Measurements from ENCODE around the gene TASP1.

The TASP1 gene

GRCh38 chr20:13683833-13684232 lies 45.1 kb upstream of the TASP1 start:
- no peaks in the 10 kb centered on the region for H3K36me3 ChIP-seq (ENCODE audit: control insufficient read depth in 1 of 2, insufficient read depth in 2 of 2, low read length in 2 of 2)

GRCh38 chr20:13681248-13682125 lies 42.8 kb upstream of the TASP1 start:
- Histone ChIP-seq H3K27me3 (ENCODE audit: insufficient read depth, low read length) (no peaks in the 10 kb centered on the region), H2BK120ac (ENCODE audit: insufficient read depth, low read length, poor library complexity) (no peak overlapping the region), H3K36me3 (ENCODE audit: control insufficient read depth in 1 of 2, insufficient read depth in 2 of 2, low read length in 2 of 2) (no peaks in the 10 kb centered on the region), H3K27ac (ENCODE audit: low read depth, low read length) (no peak overlapping the region), H3K79me1 (ENCODE audit: low read length) (no peaks in the 10 kb centered on the region), H3K14ac (ENCODE audit: low read length) (no peak overlapping the region), H3K4me2 (ENCODE audit: low read length) (no peak overlapping the region), H3K9me3 (ENCODE audit: insufficient read depth, low read depth, low read length) (peaks cover 1% of the 10 kb centered on the region), H2AFZ (ENCODE audit: insufficient read depth, low read length, poor library complexity) (no peak overlapping the region), H3K18ac (ENCODE audit: low read length) (no peak overlapping the region), H4K8ac (ENCODE audit: low read depth, low read length) (no peak overlapping the region), H4K12ac (ENCODE audit: low read depth, low read length) (no peak overlapping the region), H2BK5ac (ENCODE audit: low read depth, low read length, poor library complexity) (no peak overlapping the region), H3K4me3 (ENCODE audit: low read depth, low read length) (no peak overlapping the region), H3K4me1 (ENCODE audit: control insufficient read depth in 1 of 2, insufficient read depth in 2 of 2, low read length in 2 of 2) (peaks cover 0 to 3% of the 10 kb centered on the region in 2 experiments), H2AK5ac (ENCODE audit: low read length) (no peak overlapping the region), H3K79me2 (ENCODE audit: control insufficient read depth, insufficient read depth, low read length, poor library complexity) (no peaks in the 10 kb centered on the region), H3K4ac (ENCODE audit: low read depth, low read length) (no peak overlapping the region), H3K9ac (ENCODE audit: low read length) (no peak overlapping the region), H4K91ac (ENCODE audit: low read depth, low read length) (no peak overlapping the region), H3K23ac (ENCODE audit: low read length) (no peak overlapping the region), H2BK12ac (ENCODE audit: low read length) (no peak overlapping the region)
- WGBS (ENCODE audit: extremely low coverage, insufficient coverage, insufficient read length), result no CpG with 5 or more reads among the region's 4 CpGs
- peak; percentile 30 to 61 for DNase-seq

More at GRCh38 chr20:13683833-13684232, 45.1 kb upstream of the TASP1 start:
- H2AFZ ChIP-seq (ENCODE audit: insufficient read depth, low read length, poor library complexity), result no peak overlapping the region
- WGBS (ENCODE audit: extremely low coverage, insufficient coverage, insufficient read length), result no CpG with 5 or more reads among the region's 1 CpG
- no peak overlapping the region for H2BK120ac ChIP-seq (ENCODE audit: insufficient read depth, low read length, poor library complexity)
- H3K9ac ChIP-seq (ENCODE audit: low read length), result no peak overlapping the region
- no peak overlapping the region for H3K4ac ChIP-seq (ENCODE audit: low read depth, low read length)
- no peak overlapping the region for H3K23ac ChIP-seq (ENCODE audit: low read length)
- H2BK5ac ChIP-seq (ENCODE audit: low read depth, low read length, poor library complexity), result no peak overlapping the region
- H3K4me1 ChIP-seq (ENCODE audit: control insufficient read depth in 1 of 2, insufficient read depth in 2 of 2, low read length in 2 of 2), result peaks cover 0 to 3% of the 10 kb centered on the region in 2 experiments
- no peaks in the 10 kb centered on the region for H3K27me3 ChIP-seq (ENCODE audit: insufficient read depth, low read length)
- H4K91ac ChIP-seq (ENCODE audit: low read depth, low read length), result no peak overlapping the region
- peaks cover 1% of the 10 kb centered on the region for H3K9me3 ChIP-seq (ENCODE audit: insufficient read depth, low read depth, low read length)
- H3K4me2 ChIP-seq (ENCODE audit: low read length), result no peak overlapping the region
- no peak for DNase-seq
- H3K18ac ChIP-seq (ENCODE audit: low read length), result no peak overlapping the region
- H3K14ac ChIP-seq (ENCODE audit: low read length), result no peak overlapping the region
- H2AK5ac ChIP-seq (ENCODE audit: low read length), result no peak overlapping the region
- H3K27ac ChIP-seq (ENCODE audit: low read depth, low read length), result no peak overlapping the region
- no peak overlapping the region for H4K12ac ChIP-seq (ENCODE audit: low read depth, low read length)
- H4K8ac ChIP-seq (ENCODE audit: low read depth, low read length), result no peak overlapping the region
- H2BK12ac ChIP-seq (ENCODE audit: low read length), result no peak overlapping the region
- H3K79me1 ChIP-seq (ENCODE audit: low read length), result no peaks in the 10 kb centered on the region
- H3K4me3 ChIP-seq (ENCODE audit: low read depth, low read length), result no peak overlapping the region
- no peaks in the 10 kb centered on the region for H3K79me2 ChIP-seq (ENCODE audit: control insufficient read depth, insufficient read depth, low read length, poor library complexity)

GRCh38 chr20:13678944-13679343 lies 40.2 kb upstream of the TASP1 start:
- H3K9ac ChIP-seq (ENCODE audit: low read length), result no peak overlapping the region
- H3K4ac ChIP-seq (ENCODE audit: low read depth, low read length), result no peak overlapping the region
- no peaks in the 10 kb centered on the region for H3K79me1 ChIP-seq (ENCODE audit: low read length)
- H4K8ac ChIP-seq (ENCODE audit: low read depth, low read length), result no peak overlapping the region
- H3K23ac ChIP-seq (ENCODE audit: low read length), result no peak overlapping the region
- H2AFZ ChIP-seq (ENCODE audit: insufficient read depth, low read length, poor library complexity), result no peak overlapping the region
- H3K27me3 ChIP-seq (ENCODE audit: insufficient read depth, low read length), result no peaks in the 10 kb centered on the region
- H3K14ac ChIP-seq (ENCODE audit: low read length), result no peak overlapping the region
- H3K27ac ChIP-seq (ENCODE audit: low read depth, low read length), result no peak overlapping the region
- H4K91ac ChIP-seq (ENCODE audit: low read depth, low read length), result no peak overlapping the region
- H3K36me3 ChIP-seq (ENCODE audit: control insufficient read depth in 1 of 2, insufficient read depth in 2 of 2, low read length in 2 of 2), result no peaks in the 10 kb centered on the region
- peaks cover 0 to 3% of the 10 kb centered on the region in 2 experiments for H3K4me1 ChIP-seq (ENCODE audit: control insufficient read depth in 1 of 2, insufficient read depth in 2 of 2, low read length in 2 of 2)
- no peak overlapping the region for H3K4me2 ChIP-seq (ENCODE audit: low read length)
- no peak overlapping the region for H3K18ac ChIP-seq (ENCODE audit: low read length)
- no peaks in the 10 kb centered on the region for H3K9me3 ChIP-seq (ENCODE audit: insufficient read depth, low read depth, low read length)
- H4K12ac ChIP-seq (ENCODE audit: low read depth, low read length), result no peak overlapping the region
- H3K4me3 ChIP-seq (ENCODE audit: low read depth, low read length), result no peak overlapping the region
- WGBS (ENCODE audit: extremely low coverage, insufficient coverage, insufficient read length), result no CpG with 5 or more reads among the region's 1 CpG
- no peak for DNase-seq
- H3K79me2 ChIP-seq (ENCODE audit: control insufficient read depth, insufficient read depth, low read length, poor library complexity), result no peaks in the 10 kb centered on the region
- H2BK5ac ChIP-seq (ENCODE audit: low read depth, low read length, poor library complexity), result no peak overlapping the region
- no peak overlapping the region for H2AK5ac ChIP-seq (ENCODE audit: low read length)
- no peak overlapping the region for H2BK120ac ChIP-seq (ENCODE audit: insufficient read depth, low read length, poor library complexity)
- H2BK12ac ChIP-seq (ENCODE audit: low read length), result no peak overlapping the region

- Histone ChIP-seq H3K9me3 (ENCODE audit: insufficient read depth, low read depth, low read length) (no peaks in the 10 kb centered on the region), H3K4me3 (ENCODE audit: low read depth, low read length) (no peak overlapping the region), H3K79me1 (ENCODE audit: low read length) (no peaks in the 10 kb centered on the region), H3K4me1 (ENCODE audit: control insufficient read depth in 1 of 2, insufficient read depth in 2 of 2, low read length in 2 of 2) (peaks cover 0 to 3% of the 10 kb centered on the region in 2 experiments), H2BK120ac (ENCODE audit: insufficient read depth, low read length, poor library complexity) (no peak overlapping the region), H4K91ac (ENCODE audit: low read depth, low read length) (no peak overlapping the region), H3K27me3 (ENCODE audit: insufficient read depth, low read length) (no peaks in the 10 kb centered on the region), H3K79me2 (ENCODE audit: control insufficient read depth, insufficient read depth, low read length, poor library complexity) (no peaks in the 10 kb centered on the region), H3K4ac (ENCODE audit: low read depth, low read length) (no peak overlapping the region), H2AFZ (ENCODE audit: insufficient read depth, low read length, poor library complexity) (no peak overlapping the region), H3K36me3 (ENCODE audit: control insufficient read depth in 1 of 2, insufficient read depth in 2 of 2, low read length in 2 of 2) (no peaks in the 10 kb centered on the region), H2BK5ac (ENCODE audit: low read depth, low read length, poor library complexity) (no peak overlapping the region), H2BK12ac (ENCODE audit: low read length) (no peak overlapping the region), H2AK5ac (ENCODE audit: low read length) (no peak overlapping the region), H3K14ac (ENCODE audit: low read length) (no peak overlapping the region), H4K12ac (ENCODE audit: low read depth, low read length) (no peak overlapping the region), H3K18ac (ENCODE audit: low read length) (no peak overlapping the region), H3K4me2 (ENCODE audit: low read length) (no peak overlapping the region), H3K27ac (ENCODE audit: low read depth, low read length) (no peak overlapping the region), H4K8ac (ENCODE audit: low read depth, low read length) (no peak overlapping the region), H3K23ac (ENCODE audit: low read length) (no peak overlapping the region), H3K9ac (ENCODE audit: low read length) (no peak overlapping the region)
- DNase-seq, result no peak
- WGBS (ENCODE audit: extremely low coverage, insufficient coverage, insufficient read length), result no CpG with 5 or more reads among the region's 4 CpGs
These were observed 38.5 kb upstream of the TASP1 start for GRCh38 chr20:13677241-13677640.
